Fibroblast of skin of abdomen (primary cell): ENCODE results near the gene GJA5.

Experiments used
- DNase-seq: peaks from one replicate; pipeline ENCODE4 v3.0.0-alpha.2; 2013

Gene GJA5

DNA sequence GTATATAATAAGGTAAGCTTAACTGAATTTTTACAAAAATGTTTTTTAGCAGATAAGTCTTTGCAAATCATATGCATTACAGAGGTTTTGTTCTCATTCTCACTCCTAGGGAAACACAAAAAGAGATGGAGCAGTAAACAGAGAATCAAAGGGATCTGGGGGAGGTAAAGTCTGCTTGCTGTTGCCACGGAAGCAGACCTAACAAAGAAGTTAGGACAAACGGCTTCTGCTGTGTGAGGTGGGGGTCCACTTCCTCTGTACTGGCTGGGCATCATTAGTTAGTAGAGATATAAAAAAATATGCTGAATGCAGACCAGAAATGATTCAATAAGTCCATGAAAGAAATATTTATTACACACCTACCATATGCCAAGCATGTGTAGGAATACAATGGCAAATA is 34.2 kb downstream of the GJA5 start:
- no peak for DNase-seq

GRCh38 chr1:147725685-147726084 is 34.7 kb downstream of the GJA5 start:
- no peak for DNase-seq

- peak; percentile 17 for DNase-seq
Measured at GRCh38 chr1:147723691-147724323, 36.6 kb downstream of the GJA5 start.

GRCh38 chr1:147722124-147722523 is 38.3 kb downstream of the GJA5 start:
- DNase-seq, result no peak

- no peak for DNase-seq
Measured at GRCh38 chr1:147721716-147722115, 38.7 kb downstream of the GJA5 start.

DNA sequence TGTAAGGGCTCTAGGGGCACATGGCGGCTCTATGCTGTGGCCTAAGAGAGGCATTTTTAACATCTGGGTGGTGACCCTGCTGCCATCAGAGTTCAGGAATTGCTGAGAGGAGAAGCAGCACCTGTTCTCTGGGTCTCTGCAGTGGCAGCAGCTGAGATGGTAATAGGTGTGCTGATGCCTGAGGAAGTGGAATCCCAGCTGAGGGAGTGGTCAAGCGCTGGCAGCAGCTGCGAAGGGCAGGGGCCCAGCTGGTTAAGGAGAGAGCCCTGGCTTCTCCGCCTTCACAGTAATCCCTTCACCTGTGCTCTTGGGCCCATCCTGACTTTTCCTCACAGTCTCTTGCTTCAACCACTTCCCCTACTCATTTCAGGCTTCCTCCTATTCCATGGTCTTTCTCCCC is 39.8 kb downstream of the GJA5 start:
- DNase-seq, result no peak

GRCh38 chr1:147719711-147720225 is 40.6 kb downstream of the GJA5 start:
- DNase-seq, result no peak

GRCh38 chr1:147719029-147719698 is 41.2 kb downstream of the GJA5 start:
- DNase-seq, result no peak

- no peak for DNase-seq
Measured at GRCh38 chr1:147717706-147718097, 42.7 kb downstream of the GJA5 start.

DNA sequence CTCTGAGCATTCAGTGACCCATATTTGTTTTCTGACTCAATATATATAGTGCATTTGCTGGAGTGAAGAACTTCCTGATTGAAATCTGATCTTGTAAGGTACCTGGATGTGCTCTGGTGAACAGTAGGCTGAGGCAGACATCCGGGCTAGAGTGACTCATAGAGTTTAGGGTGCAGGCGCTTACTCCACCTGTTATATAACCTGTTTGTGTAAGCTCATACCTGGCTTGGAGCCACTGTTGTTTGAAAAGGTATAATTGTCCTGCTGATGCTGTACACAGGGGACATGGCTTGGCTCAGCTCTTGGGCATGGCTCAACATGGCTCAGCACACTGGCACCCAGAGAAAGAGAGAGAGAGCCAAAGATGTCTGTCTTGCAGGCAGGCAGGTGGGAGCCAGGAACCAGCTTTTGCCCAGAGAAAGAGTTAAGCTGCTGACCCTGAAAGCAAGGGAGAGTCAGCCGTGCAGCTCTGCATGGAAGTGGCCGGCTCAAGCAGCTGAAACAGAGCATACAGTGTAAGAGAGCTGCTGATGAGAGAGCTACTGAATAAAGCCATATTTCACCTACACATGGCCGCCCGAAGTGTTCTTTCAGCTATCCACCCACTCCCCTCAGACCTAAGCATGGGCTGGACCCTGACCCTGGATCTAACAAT is 43.2 kb downstream of the GJA5 start:
- no peak for DNase-seq

DNA sequence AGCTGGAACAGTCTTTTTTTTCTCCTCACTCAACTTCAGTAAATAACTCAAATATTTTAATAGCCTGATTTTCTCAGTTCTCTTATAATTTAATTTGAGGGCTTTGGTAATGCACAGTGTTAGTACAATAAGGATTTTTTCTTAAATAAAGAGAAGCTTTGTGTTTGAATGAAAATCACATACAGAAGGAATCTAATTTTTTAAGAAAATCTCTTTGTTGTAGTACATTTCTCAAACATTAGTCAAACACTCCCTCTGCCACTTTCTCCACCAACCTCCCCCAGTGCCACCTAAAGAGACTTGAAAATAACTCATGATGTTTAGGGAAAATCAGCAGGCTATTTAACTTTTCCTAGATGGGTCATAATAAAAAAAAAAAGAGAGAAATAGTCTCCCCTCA is 47.8 kb downstream of the GJA5 start:
- no peak for DNase-seq
